ENCODE measurements around the gene ST8SIA6. TPM values are rescaled to one million over a fixed set of nuclear protein-coding genes. Genes with fewer than 3 reads are reported as not detected.

Gene ST8SIA6
- total and polyA plus RNA-seq, 10 of the 15 experiments (the other 5 are each of a cell fraction or from before 2014, with no cell fraction given) = 0.22 TPM; not detected in 9

DNA sequence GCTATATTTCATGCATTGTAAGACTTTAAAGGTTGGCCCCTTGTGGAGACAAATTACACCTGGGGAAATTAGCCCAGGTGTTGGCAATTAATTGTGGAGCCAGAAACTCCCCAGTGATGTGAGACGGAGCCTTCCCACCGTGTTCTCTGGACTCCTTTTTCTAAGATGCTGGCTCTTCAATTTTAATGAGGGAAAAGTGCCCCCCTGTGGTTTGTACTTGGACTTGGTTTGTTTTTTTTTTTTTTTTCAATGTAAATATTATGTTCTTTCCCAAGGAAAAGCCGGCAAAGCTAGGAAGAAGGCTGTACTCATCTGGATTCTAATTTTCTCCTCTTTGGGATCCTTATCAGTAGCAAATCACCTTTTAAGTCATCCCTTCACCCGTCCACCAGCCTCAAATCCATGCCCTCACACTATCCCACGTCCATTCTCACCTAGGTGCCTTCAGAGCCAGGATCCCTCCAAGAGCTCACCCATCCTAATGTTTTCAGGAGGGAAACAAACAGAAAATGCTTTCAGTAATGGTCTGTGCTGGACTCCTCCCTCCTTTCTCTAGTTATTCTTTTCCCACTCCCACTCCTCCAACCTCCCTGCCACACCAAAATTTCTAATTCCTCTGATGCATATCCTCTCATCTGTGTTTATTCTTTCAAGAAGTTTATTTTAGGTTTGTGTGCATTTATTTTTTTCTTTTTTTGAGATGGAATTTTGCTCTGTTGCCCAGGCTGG, 20.4 kb upstream of the ST8SIA6 start:
- POLR2A ChIA-PET = no interaction called here
- in situ Hi-C loops (cut with MboI) (no loop called here), intact Hi-C loops (cut with micrococcal nuclease; ENCODE audit: unreplicated experiment) (no loop called here)
- no peak overlapping the region for H3K27ac ChIP-seq (ENCODE audit: control insufficient read depth, insufficient read depth)
- no peak overlapping the region for H3K4me3 ChIP-seq
- H2AFZ ChIP-seq (ENCODE audit: control insufficient read depth, low read depth, low read length) = no peak overlapping the region
- no peaks in the 10 kb centered on the region for H3K79me2 ChIP-seq (ENCODE audit: control insufficient read depth, insufficient read depth, low read length)
- no peak for ATAC-seq
- WGBS (ENCODE audit: insufficient coverage, insufficient replicate concordance, low lambda C conversion rate, missing lambda C conversion rate) = 12% methylated on average over 5 of the region's 5 CpGs
- no peak overlapping the region for H3K9ac ChIP-seq (ENCODE audit: control insufficient read depth, insufficient read depth, low read length)
- no peak for DNase-seq (ENCODE audit: low read depth, low spot score)
- RAD21 ChIA-PET (ENCODE audit: unreplicated experiment) = no interaction called here
- BruUV-seq (replicated peaks) = no TSS peak
- no peaks in the 10 kb centered on the region for H4K20me1 ChIP-seq (ENCODE audit: control insufficient read depth, insufficient read depth)
- CTCF ChIA-PET = interaction anchor here (0.6 to 1.8 kb wide), 4 partner anchors 28 to 66 kb away, joined by 3 to 7 read pairs (median 4); no protein-coding TSS in a partner anchor
- H3K4me2 ChIP-seq (ENCODE audit: control insufficient read depth, insufficient read depth) = no peak overlapping the region
- no peaks in the 10 kb centered on the region for H3K27me3 ChIP-seq (replicated peaks in 1 of 2; ENCODE audit: control insufficient read depth in 2 of 2, insufficient read depth in 2 of 2, low read length in 1 of 2)
- H3K9me3 ChIP-seq (replicated peaks; ENCODE audit: control insufficient read depth, insufficient read depth, low read length) = peaks cover 5% of the 10 kb centered on the region
- no peaks in the 10 kb centered on the region for H3K4me1 ChIP-seq (ENCODE audit: control insufficient read depth, insufficient read depth, low read length)
- SMC1A ChIA-PET (ENCODE audit: uncharacterized antibody, unreplicated experiment) = interaction anchor here (1.5 to 1.7 kb wide), 2 partner anchors 31 to 35 kb away, joined by 3 to 5 read pairs; no protein-coding TSS in a partner anchor
- no peak for FAIRE-seq
- no peaks in the 10 kb centered on the region for H3K36me3 ChIP-seq (ENCODE audit: control insufficient read depth in 2 of 2, insufficient read depth in 2 of 2, low read length in 1 of 2)
- TF ChIP-seq, protein P1, sequence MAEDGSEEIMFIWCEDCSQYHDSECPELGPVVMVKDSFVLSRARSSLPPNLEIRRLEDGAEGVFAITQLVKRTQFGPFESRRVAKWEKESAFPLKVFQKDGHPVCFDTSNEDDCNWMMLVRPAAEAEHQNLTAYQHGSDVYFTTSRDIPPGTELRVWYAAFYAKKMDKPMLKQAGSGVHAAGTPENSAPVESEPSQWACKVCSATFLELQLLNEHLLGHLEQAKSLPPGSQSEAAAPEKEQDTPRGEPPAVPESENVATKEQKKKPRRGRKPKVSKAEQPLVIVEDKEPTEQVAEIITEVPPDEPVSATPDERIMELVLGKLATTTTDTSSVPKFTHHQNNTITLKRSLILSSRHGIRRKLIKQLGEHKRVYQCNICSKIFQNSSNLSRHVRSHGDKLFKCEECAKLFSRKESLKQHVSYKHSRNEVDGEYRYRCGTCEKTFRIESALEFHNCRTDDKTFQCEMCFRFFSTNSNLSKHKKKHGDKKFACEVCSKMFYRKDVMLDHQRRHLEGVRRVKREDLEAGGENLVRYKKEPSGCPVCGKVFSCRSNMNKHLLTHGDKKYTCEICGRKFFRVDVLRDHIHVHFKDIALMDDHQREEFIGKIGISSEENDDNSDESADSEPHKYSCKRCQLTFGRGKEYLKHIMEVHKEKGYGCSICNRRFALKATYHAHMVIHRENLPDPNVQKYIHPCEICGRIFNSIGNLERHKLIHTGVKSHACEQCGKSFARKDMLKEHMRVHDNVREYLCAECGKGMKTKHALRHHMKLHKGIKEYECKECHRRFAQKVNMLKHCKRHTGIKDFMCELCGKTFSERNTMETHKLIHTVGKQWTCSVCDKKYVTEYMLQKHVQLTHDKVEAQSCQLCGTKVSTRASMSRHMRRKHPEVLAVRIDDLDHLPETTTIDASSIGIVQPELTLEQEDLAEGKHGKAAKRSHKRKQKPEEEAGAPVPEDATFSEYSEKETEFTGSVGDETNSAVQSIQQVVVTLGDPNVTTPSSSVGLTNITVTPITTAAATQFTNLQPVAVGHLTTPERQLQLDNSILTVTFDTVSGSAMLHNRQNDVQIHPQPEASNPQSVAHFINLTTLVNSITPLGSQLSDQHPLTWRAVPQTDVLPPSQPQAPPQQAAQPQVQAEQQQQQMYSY (CRISPR knock-in tag; IDR thresholded peaks at IDR 0.05) = no peak
- TF ChIP-seq SIN3A (IDR thresholded peaks at IDR 0.05; ENCODE audit: low read depth, low read length) = no peak
- no peak for TF ChIP-seq ZNF384 (IDR thresholded peaks at IDR 0.05; ENCODE audit: borderline replicate concordance, low read depth, low read length)
- no peak for TF ChIP-seq ZBED1 (IDR thresholded peaks at IDR 0.05; ENCODE audit: borderline replicate concordance)
- TF ChIP-seq NFXL1 (IDR thresholded peaks at IDR 0.05; ENCODE audit: borderline replicate concordance) = no peak
- no peak for TF ChIP-seq TCF7 (IDR thresholded peaks at IDR 0.05; ENCODE audit: borderline replicate concordance)
- TF ChIP-seq CHD2 (IDR thresholded peaks at IDR 0.05; ENCODE audit: borderline replicate concordance, low read depth, low read length) = no peak
- TF ChIP-seq CEBPB (IDR thresholded peaks at IDR 0.05; ENCODE audit: borderline replicate concordance in 1 of 2, low read depth in 2 of 2, low read length in 2 of 2) = no peak
- TF ChIP-seq TCF12 (IDR thresholded peaks at IDR 0.05; ENCODE audit: low read depth, low read length) = no peak
- TF ChIP-seq, protein P2, sequence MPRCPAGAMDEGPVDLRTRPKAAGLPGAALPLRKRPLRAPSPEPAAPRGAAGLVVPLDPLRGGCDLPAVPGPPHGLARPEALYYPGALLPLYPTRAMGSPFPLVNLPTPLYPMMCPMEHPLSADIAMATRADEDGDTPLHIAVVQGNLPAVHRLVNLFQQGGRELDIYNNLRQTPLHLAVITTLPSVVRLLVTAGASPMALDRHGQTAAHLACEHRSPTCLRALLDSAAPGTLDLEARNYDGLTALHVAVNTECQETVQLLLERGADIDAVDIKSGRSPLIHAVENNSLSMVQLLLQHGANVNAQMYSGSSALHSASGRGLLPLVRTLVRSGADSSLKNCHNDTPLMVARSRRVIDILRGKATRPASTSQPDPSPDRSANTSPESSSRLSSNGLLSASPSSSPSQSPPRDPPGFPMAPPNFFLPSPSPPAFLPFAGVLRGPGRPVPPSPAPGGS (IDR thresholded peaks at IDR 0.05; ENCODE audit: borderline replicate concordance, insufficient read depth, low read depth, low read length, poor library complexity, severe bottlenecking) = no peak
- TF ChIP-seq, protein P3, sequence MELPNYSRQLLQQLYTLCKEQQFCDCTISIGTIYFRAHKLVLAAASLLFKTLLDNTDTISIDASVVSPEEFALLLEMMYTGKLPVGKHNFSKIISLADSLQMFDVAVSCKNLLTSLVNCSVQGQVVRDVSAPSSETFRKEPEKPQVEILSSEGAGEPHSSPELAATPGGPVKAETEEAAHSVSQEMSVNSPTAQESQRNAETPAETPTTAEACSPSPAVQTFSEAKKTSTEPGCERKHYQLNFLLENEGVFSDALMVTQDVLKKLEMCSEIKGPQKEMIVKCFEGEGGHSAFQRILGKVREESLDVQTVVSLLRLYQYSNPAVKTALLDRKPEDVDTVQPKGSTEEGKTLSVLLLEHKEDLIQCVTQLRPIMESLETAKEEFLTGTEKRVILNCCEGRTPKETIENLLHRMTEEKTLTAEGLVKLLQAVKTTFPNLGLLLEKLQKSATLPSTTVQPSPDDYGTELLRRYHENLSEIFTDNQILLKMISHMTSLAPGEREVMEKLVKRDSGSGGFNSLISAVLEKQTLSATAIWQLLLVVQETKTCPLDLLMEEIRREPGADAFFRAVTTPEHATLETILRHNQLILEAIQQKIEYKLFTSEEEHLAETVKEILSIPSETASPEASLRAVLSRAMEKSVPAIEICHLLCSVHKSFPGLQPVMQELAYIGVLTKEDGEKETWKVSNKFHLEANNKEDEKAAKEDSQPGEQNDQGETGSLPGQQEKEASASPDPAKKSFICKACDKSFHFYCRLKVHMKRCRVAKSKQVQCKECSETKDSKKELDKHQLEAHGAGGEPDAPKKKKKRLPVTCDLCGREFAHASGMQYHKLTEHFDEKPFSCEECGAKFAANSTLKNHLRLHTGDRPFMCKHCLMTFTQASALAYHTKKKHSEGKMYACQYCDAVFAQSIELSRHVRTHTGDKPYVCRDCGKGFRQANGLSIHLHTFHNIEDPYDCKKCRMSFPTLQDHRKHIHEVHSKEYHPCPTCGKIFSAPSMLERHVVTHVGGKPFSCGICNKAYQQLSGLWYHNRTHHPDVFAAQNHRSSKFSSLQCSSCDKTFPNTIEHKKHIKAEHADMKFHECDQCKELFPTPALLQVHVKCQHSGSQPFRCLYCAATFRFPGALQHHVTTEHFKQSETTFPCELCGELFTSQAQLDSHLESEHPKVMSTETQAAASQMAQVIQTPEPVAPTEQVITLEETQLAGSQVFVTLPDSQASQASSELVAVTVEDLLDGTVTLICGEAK (IDR thresholded peaks at IDR 0.05; ENCODE audit: borderline replicate concordance) = no peak
- TF ChIP-seq NR2F1 (conservative IDR thresholded peaks at IDR 0.05) = no peak
- TF ChIP-seq NBN (IDR thresholded peaks at IDR 0.05) = no peak
- no peak for TF ChIP-seq FOS (IDR thresholded peaks at IDR 0.05; ENCODE audit: borderline replicate concordance, extremely low read depth, insufficient read length)
- TF ChIP-seq SPI1 (IDR thresholded peaks at IDR 0.05; ENCODE audit: borderline replicate concordance, insufficient read depth, low read depth, low read length) = no peak

Measured in GM12878 (cell line).